IPS-NIHi11 (cell line): ENCODE results near the gene CDK4.
"Not testable (repeated sequence)": the region's sequence is repeated elsewhere in the genome, so short reads cannot be mapped to it uniquely, and the experiment has no call there.

ENCODE experiments used
- DNase-seq: peaks from one replicate; pipeline ENCODE4 v3.0.0; 2012; ENCODE audit warnings: mixed read lengths, low spot score

The CDK4 gene

GRCh38 chr12:57724936-57725740 lies 27.0 kb downstream of the CDK4 start:
- DNase-seq, result no peak

- DNase-seq, result no peak
These were observed 27.8 kb downstream of the CDK4 start for GRCh38 chr12:57724003-57724935.

- no peak for DNase-seq
These were observed 28.5 kb downstream of the CDK4 start for GRCh38 chr12:57723630-57723962.

- DNase-seq, result no peak
These were observed 29.1 kb downstream of the CDK4 start for GRCh38 chr12:57722716-57723629.

GRCh38 chr12:57721846-57722608 lies 30.1 kb downstream of the CDK4 start:
- DNase-seq, result not testable (repeated sequence)

- DNase-seq, result no peak
These were observed 31.2 kb downstream of the CDK4 start for GRCh38 chr12:57720606-57721595.

GRCh38 chr12:57719777-57720605 lies 32.1 kb downstream of the CDK4 start:
- no peak for DNase-seq

GRCh38 chr12:57718641-57719528 lies 33.2 kb downstream of the CDK4 start:
- DNase-seq, result no peak

GRCh38 chr12:57717846-57718640 lies 34.1 kb downstream of the CDK4 start:
- DNase-seq, result no peak

- DNase-seq, result no peak
These were observed 35.0 kb downstream of the CDK4 start for GRCh38 chr12:57717131-57717530.

- DNase-seq, result no peak
These were observed 35.8 kb downstream of the CDK4 start for GRCh38 chr12:57716305-57716704.

- no peak for DNase-seq
These were observed 36.3 kb downstream of the CDK4 start for GRCh38 chr12:57715786-57716185.

GRCh38 chr12:57715036-57715748 lies 36.9 kb downstream of the CDK4 start:
- DNase-seq, result not testable (repeated sequence)

- DNase-seq, result no peak
These were observed 38.9 kb downstream of the CDK4 start for GRCh38 chr12:57713209-57713608.

- DNase-seq, result no peak
These were observed 39.4 kb downstream of the CDK4 start for GRCh38 chr12:57712701-57713100.

- DNase-seq, result no peak
These were observed 43.8 kb downstream of the CDK4 start for GRCh38 chr12:57708296-57708695.

- DNase-seq, result no peak
These were observed 44.9 kb downstream of the CDK4 start for GRCh38 chr12:57707250-57707649.
